ENCODE data around the gene DDIT3.

Gene DDIT3

GRCh38 chr12:57483466-57483865, 36.8 kb downstream of the DDIT3 start:
- TF ChIP-seq, protein P1, sequence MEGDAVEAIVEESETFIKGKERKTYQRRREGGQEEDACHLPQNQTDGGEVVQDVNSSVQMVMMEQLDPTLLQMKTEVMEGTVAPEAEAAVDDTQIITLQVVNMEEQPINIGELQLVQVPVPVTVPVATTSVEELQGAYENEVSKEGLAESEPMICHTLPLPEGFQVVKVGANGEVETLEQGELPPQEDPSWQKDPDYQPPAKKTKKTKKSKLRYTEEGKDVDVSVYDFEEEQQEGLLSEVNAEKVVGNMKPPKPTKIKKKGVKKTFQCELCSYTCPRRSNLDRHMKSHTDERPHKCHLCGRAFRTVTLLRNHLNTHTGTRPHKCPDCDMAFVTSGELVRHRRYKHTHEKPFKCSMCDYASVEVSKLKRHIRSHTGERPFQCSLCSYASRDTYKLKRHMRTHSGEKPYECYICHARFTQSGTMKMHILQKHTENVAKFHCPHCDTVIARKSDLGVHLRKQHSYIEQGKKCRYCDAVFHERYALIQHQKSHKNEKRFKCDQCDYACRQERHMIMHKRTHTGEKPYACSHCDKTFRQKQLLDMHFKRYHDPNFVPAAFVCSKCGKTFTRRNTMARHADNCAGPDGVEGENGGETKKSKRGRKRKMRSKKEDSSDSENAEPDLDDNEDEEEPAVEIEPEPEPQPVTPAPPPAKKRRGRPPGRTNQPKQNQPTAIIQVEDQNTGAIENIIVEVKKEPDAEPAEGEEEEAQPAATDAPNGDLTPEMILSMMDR (conservative IDR thresholded peaks at IDR 0.05; ENCODE audit: control insufficient read depth, insufficient read depth, low read depth, low read length), result no peak
- no peak overlapping the region for H3K4me3 ChIP-seq (ENCODE audit: control insufficient read depth, low read depth, low read length)
- DNase-seq (ENCODE audit: low read depth), result no peak

DNA sequence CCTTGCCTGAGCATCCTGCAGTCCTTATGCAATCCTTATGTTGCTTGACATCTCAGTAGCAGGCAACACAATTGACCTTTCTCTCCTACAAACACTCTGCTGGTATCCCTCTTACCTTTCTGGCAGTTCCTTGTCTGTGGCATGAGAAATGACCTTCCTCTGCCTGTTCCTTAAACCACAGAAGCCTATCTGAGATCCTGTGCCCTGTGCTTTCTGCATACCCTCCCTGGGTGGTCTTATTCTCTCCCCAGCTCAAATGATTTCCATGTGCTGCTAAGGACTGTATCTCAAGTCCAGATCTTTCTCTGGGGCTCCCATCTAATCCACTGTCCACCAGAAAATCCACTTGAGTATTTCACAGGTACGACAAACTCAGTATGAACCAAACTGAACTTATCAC, 38.6 kb downstream of the DDIT3 start:
- H3K4me3 ChIP-seq (ENCODE audit: control insufficient read depth, low read depth, low read length), result no peak overlapping the region
- no peak for DNase-seq (ENCODE audit: low read depth)
- TF ChIP-seq, protein P1 (conservative IDR thresholded peaks at IDR 0.05; ENCODE audit: control insufficient read depth, insufficient read depth, low read depth, low read length), result no peak

GRCh38 chr12:57479376-57480115, 40.8 kb downstream of the DDIT3 start, which contains the start of gene ARHGAP9:
Gene ARHGAP9 (minus strand): TSS chr12:57479866. CDS start chr12:57479406, 460 bp downstream.
- DNase-seq (ENCODE audit: low read depth), result no peak
- TF ChIP-seq, protein P1 (conservative IDR thresholded peaks at IDR 0.05; ENCODE audit: control insufficient read depth, insufficient read depth, low read depth, low read length), result no peak

GRCh38 chr12:57479043-57479375, 41.3 kb downstream of the DDIT3 start:
- no peak for DNase-seq (ENCODE audit: low read depth)
- TF ChIP-seq, protein P1 (conservative IDR thresholded peaks at IDR 0.05; ENCODE audit: control insufficient read depth, insufficient read depth, low read depth, low read length), result no peak
- H3K4me3 ChIP-seq (ENCODE audit: control insufficient read depth, low read depth, low read length), result no peak overlapping the region

More at GRCh38 chr12:57479376-57480115, 40.8 kb downstream of the DDIT3 start, which contains the start of gene ARHGAP9:
- H3K4me3 ChIP-seq (ENCODE audit: control insufficient read depth, low read depth, low read length), result no peak within 1 kb of the TSS

- peak; percentile 59 for DNase-seq (ENCODE audit: low read depth)
- TF ChIP-seq, protein P1 (conservative IDR thresholded peaks at IDR 0.05; ENCODE audit: control insufficient read depth, insufficient read depth, low read depth, low read length), result no peak
Measured at GRCh38 chr12:57477710-57478681, 42.3 kb downstream of the DDIT3 start.

GRCh38 chr12:57476993-57477709, 43.2 kb downstream of the DDIT3 start:
- H3K4me3 ChIP-seq (ENCODE audit: control insufficient read depth, low read depth, low read length), result no peak overlapping the region
- DNase-seq (ENCODE audit: low read depth), result no peak
- TF ChIP-seq, protein P1 (conservative IDR thresholded peaks at IDR 0.05; ENCODE audit: control insufficient read depth, insufficient read depth, low read depth, low read length), result no peak

More at GRCh38 chr12:57477710-57478681, 42.3 kb downstream of the DDIT3 start:
- no peak overlapping the region for H3K4me3 ChIP-seq (ENCODE audit: control insufficient read depth, low read depth, low read length)
